Mononuclear cell (primary cell): ENCODE results near the gene PTN. TPM values are rescaled to one million over a fixed set of nuclear protein-coding genes. Genes with fewer than 3 reads are reported as not detected.
"Not testable (repeated sequence)": the region's sequence is repeated elsewhere in the genome, so short reads cannot be mapped to it uniquely, and the experiment has no call there.

Source experiments
- H3K27me3 ChIP-seq: 2 replicates; pipeline ENCODE4 v1.6.0; 2011; ENCODE audit warnings: low read length, control low read depth; ENCODE audit not compliant: insufficient read depth
- H3K4me1 ChIP-seq: 2 replicates; pipeline ENCODE4 v1.5.1; 2011; ENCODE audit warnings: mild to moderate bottlenecking, low read length, control low read depth; ENCODE audit not compliant: insufficient read depth
- H3K4me3 ChIP-seq: 2 replicates; pipeline ENCODE4 v1.5.1; 2011; ENCODE audit warnings: mild to moderate bottlenecking, low read length, moderate library complexity
- H3K9me3 ChIP-seq: 2 replicates; pipeline ENCODE4 v1.5.1; 2011; ENCODE audit warnings: low read depth, mild to moderate bottlenecking, control low read depth, low read length
- total RNA-seq: library from RNA; depleted of rRNA; stranded (reverse); fragments of >200 nt; gene quantifications from one replicate; pipeline ENCODE4 v1.2.3, GENCODE V29; 2012

PTN gene
- total RNA-seq, 1 donor: not detected

- Histone ChIP-seq H3K9me3 (no peaks in the 10 kb centered on the region), H3K4me3 (no peak overlapping the region), H3K27me3 (no peaks in the 10 kb centered on the region), H3K4me1 (no peaks in the 10 kb centered on the region)
Observed at GRCh38 chr7:137203351-137203750, 140.2 kb downstream of the PTN start.

- H3K27me3 ChIP-seq: no peaks in the 10 kb centered on the region
- H3K4me1 ChIP-seq: no peaks in the 10 kb centered on the region
- H3K4me3 ChIP-seq: no peak overlapping the region
- H3K9me3 ChIP-seq: peaks cover 2% of the 10 kb centered on the region
Observed at GRCh38 chr7:137196648-137197047, 146.9 kb downstream of the PTN start.

- Histone ChIP-seq H3K4me3 (no peak overlapping the region), H3K4me1 (no peaks in the 10 kb centered on the region), H3K9me3 (peaks cover 5% of the 10 kb centered on the region), H3K27me3 (no peaks in the 10 kb centered on the region)
Observed at GRCh38 chr7:137195996-137196395, 147.5 kb downstream of the PTN start.

- not testable (repeated sequence) for H3K27me3 ChIP-seq, H3K4me3 ChIP-seq, H3K4me1 ChIP-seq, H3K9me3 ChIP-seq
Observed at GRCh38 chr7:137181619-137182018, 161.9 kb downstream of the PTN start.
